ENCODE data around the gene IRGQ. TPM values are rescaled to one million over a fixed set of nuclear protein-coding genes. Genes with fewer than 3 reads are reported as not detected.

The IRGQ gene
- total RNA-seq, 2 experiments from 2014 or later = 28.9 to 29.8 TPM

DNA sequence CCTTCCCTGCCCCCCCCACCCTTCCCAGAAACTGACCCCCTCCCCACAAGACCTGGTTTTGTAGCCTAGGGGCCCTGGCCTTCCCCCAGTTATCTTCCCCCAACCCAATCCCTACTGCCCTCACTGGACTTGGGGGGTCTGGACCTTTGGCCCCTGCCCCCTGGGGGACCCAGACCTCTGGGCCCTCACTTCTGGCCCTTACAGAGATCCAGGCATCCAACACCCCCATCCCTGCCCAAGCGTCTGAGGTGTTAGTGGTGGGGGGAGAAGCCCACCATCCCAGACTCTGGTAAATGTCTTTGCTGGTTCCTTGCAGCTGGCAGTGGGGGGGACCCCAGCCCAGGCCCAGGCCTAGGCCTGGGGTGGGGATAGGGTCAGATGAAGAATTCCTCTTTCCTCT is 27.0 kb upstream of the IRGQ start:
- POLR2A ChIA-PET = no interaction called here
- peaks cover 50% of the 10 kb centered on the region for H3K4me1 Mint-ChIP-seq (ENCODE audit: low read depth)
- H3K4me1 ChIP-seq (ENCODE audit: insufficient read depth, low read length) = peaks cover 41% of the 10 kb centered on the region

DNA sequence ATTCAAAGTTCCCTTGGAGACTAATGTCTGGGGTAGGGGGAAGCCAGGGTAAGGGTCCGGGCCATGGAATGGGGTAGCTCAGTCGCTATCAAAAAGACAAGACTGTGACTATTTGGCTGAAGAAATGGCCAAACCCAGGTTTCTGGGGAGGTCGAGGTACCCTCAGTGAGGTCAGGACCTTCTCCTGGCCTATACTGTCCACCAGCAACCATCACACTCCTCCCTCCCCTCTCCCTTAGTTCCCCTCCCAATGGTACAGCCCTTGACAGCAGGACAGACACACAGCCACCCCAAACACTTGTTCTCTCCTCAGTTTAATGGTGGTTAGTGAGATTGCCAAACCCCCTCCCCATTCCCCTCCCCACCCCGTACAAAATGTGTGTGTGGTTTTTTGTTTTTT is 26.1 kb upstream of the IRGQ start:
- H3K4me1 ChIP-seq (ENCODE audit: insufficient read depth, low read length) = peaks cover 43% of the 10 kb centered on the region
- H3K9me3 ChIP-seq (ENCODE audit: control insufficient read depth in 1 of 2, insufficient read depth in 1 of 2, low read length in 2 of 2) = peaks cover 0 to 4% of the 10 kb centered on the region in 2 experiments
- TF ChIP-seq, protein P1, sequence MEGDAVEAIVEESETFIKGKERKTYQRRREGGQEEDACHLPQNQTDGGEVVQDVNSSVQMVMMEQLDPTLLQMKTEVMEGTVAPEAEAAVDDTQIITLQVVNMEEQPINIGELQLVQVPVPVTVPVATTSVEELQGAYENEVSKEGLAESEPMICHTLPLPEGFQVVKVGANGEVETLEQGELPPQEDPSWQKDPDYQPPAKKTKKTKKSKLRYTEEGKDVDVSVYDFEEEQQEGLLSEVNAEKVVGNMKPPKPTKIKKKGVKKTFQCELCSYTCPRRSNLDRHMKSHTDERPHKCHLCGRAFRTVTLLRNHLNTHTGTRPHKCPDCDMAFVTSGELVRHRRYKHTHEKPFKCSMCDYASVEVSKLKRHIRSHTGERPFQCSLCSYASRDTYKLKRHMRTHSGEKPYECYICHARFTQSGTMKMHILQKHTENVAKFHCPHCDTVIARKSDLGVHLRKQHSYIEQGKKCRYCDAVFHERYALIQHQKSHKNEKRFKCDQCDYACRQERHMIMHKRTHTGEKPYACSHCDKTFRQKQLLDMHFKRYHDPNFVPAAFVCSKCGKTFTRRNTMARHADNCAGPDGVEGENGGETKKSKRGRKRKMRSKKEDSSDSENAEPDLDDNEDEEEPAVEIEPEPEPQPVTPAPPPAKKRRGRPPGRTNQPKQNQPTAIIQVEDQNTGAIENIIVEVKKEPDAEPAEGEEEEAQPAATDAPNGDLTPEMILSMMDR (IDR thresholded peaks at IDR 0.05) = no peak
- ATAC-seq (ENCODE audit: poor library complexity) (no peak), DNase-seq (no peak)
- peaks cover 54% of the 10 kb centered on the region for H3K4me1 Mint-ChIP-seq (ENCODE audit: low read depth)
- intact Hi-C loops (cut with DNase I, micrococcal nuclease) = no loop called here
- H3K36me3 Mint-ChIP-seq (ENCODE audit: low read depth) = peaks cover 8% of the 10 kb centered on the region
- no peaks in the 10 kb centered on the region for H3K36me3 ChIP-seq (ENCODE audit: insufficient read depth, low read length)
- H3K9me3 Mint-ChIP-seq = no peaks in the 10 kb centered on the region
- CTCF ChIA-PET = interaction anchor here (1.4 kb wide), 1 partner anchor 46 kb away, joined by 3 read pairs; no protein-coding TSS in a partner anchor
- H3K27me3 Mint-ChIP-seq = no peaks in the 10 kb centered on the region
- POLR2A ChIA-PET = no interaction called here
- peaks cover 0 to 5% of the 10 kb centered on the region in 2 experiments for H3K27me3 ChIP-seq (ENCODE audit: control insufficient read depth in 1 of 2, insufficient read depth in 2 of 2, low read length in 2 of 2)
- peak overlapping the region; percentile 70 for H3K27ac Mint-ChIP-seq
- H3K27ac ChIP-seq (ENCODE audit: low read depth in 1 of 2, low read length in 2 of 2) = no peak overlapping the region
- H3K4me3 ChIP-seq (ENCODE audit: low read length) = no peak overlapping the region
- no peak overlapping the region for H3K4me3 Mint-ChIP-seq

More for the DNA sequence above, 27.0 kb upstream of the IRGQ start:
- Mint-ChIP-seq H3K4me3 (no peak overlapping the region), H3K9me3 (no peaks in the 10 kb centered on the region), H3K27me3 (peaks cover 7% of the 10 kb centered on the region), H3K27ac (no peak overlapping the region), H3K36me3 (ENCODE audit: low read depth) (peaks cover 8% of the 10 kb centered on the region)
- H3K9me3 ChIP-seq (ENCODE audit: control insufficient read depth in 1 of 2, insufficient read depth in 1 of 2, low read length in 2 of 2) = peaks cover 0 to 4% of the 10 kb centered on the region in 2 experiments
- intact Hi-C loops (cut with DNase I, micrococcal nuclease) = no loop called here
- peaks cover 0 to 6% of the 10 kb centered on the region in 2 experiments for H3K27me3 ChIP-seq (ENCODE audit: control insufficient read depth in 1 of 2, insufficient read depth in 2 of 2, low read length in 2 of 2)
- no peaks in the 10 kb centered on the region for H3K36me3 ChIP-seq (ENCODE audit: insufficient read depth, low read length)
- no peak overlapping the region for H3K4me3 ChIP-seq (ENCODE audit: low read length)
- CTCF ChIA-PET = no interaction called here
- no peak for ATAC-seq (ENCODE audit: poor library complexity)
- DNase-seq = no peak
- H3K27ac ChIP-seq (ENCODE audit: low read depth in 1 of 2, low read length in 2 of 2) = no peak overlapping the region
- TF ChIP-seq, protein P1 (IDR thresholded peaks at IDR 0.05) = no peak

DNA sequence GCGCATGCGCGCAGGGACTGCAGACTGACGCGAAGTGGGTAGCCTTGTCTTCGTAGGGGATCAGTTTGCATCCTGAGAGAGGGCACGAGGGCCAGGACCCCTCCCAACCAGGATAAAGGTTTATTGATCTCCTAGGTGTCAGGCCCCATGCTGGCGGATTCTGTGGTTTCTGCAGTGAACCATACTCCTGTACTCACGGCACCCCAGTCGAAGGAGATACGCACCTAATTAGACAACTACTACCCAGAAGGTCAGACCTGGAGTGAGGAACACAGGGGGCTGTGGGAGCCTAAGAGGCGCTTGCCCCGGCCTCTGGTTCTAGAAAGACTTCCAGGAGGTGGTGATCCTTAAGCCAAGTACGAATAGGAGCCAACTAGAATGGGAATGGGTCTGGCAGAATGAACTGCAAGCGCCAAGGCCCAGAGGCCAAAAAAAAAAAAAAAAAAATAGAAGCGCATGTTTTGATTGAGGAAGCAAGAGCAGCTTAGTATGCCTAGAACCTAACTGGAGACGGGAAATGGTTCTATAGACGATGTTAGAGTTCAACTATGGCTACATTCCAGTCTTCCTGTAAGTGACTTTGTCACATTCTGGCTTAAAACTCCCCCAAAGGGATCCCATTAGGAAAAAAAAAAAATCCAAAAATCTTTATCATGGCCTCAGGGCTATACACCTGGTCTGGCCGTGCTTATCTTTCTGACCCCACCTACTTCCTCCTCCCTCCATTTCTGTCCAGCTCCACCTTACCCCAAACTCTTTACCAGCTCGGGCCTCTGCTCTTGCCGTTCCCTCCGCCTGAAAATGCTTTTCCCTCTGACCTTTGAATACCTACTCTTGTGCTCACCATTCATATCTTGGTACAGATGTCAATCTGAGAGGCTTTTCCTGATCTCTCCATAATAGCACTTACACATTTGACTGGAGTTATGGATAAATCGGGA is 24.4 kb upstream of the IRGQ start:
- Histone ChIP-seq H3K4me3 (ENCODE audit: low read length) (peak overlapping the region; percentile 100), H3K9me3 (ENCODE audit: control insufficient read depth in 1 of 2, insufficient read depth in 1 of 2, low read length in 2 of 2) (no peaks in the 10 kb centered on the region), H3K27me3 (ENCODE audit: control insufficient read depth in 1 of 2, insufficient read depth in 2 of 2, low read length in 2 of 2) (no peaks in the 10 kb centered on the region), H3K27ac (ENCODE audit: low read depth in 1 of 2, low read length in 2 of 2) (peak overlapping the region; percentile 91 to 92), H3K36me3 (ENCODE audit: insufficient read depth, low read length) (no peaks in the 10 kb centered on the region), H3K4me1 (ENCODE audit: insufficient read depth, low read length) (peaks cover 34% of the 10 kb centered on the region)
- TF ChIP-seq, protein P1 (IDR thresholded peaks at IDR 0.05) = no peak
- H3K4me3 Mint-ChIP-seq = peak overlapping the region; percentile 98
- DNase-seq (peak in 12 of 14 experiments; percentile 71 to 91 (median 82)), ATAC-seq (ENCODE audit: poor library complexity) (no peak)
- ChIA-PET CTCF (no interaction called here), POLR2A (interaction anchor here (0.8 to 1.7 kb wide), 2 partner anchors 48 to 157 kb away, joined by 6 to 8 read pairs; no protein-coding TSS in a partner anchor)
- H3K9me3 Mint-ChIP-seq = no peaks in the 10 kb centered on the region
- H3K27me3 Mint-ChIP-seq = no peaks in the 10 kb centered on the region
- intact Hi-C loops (cut with DNase I, micrococcal nuclease) = no loop called here
- peaks cover 8% of the 10 kb centered on the region for H3K36me3 Mint-ChIP-seq (ENCODE audit: low read depth)
- peaks cover 59% of the 10 kb centered on the region for H3K4me1 Mint-ChIP-seq (ENCODE audit: low read depth)
- H3K27ac Mint-ChIP-seq = peak overlapping the region; percentile 98

Measured in CD4-positive, alpha-beta T cell (primary cell).